ENCODE measurements around the gene CFAP46.

DNA sequence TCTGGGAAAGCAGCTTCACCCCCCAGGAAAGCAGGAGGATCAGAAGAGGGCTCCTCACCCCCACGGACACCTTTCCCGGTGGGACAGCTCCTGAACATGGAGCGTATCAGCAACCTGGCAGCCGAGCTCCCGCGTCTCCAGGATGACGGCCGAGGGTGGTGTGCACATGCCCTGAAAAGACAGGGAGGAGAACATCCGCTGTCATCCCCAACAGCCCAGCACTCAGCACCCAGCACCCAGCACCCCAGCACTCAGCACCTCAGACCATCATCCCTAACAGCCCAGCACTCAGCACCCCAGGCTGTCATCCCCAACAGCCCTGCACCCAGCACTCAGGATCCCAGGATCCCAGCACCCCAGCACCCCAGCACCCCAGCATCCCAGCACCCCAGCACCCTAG is 3.9 kb upstream of the CFAP46 start:
- no peak for TF ChIP-seq POLR2AphosphoS5 (IDR thresholded peaks at IDR 0.05; ENCODE audit: low read depth, low read length)
- TF ChIP-seq SIN3A (IDR thresholded peaks at IDR 0.05; ENCODE audit: borderline replicate concordance, insufficient read depth, low read length): no peak
- TF ChIP-seq, protein P1, sequence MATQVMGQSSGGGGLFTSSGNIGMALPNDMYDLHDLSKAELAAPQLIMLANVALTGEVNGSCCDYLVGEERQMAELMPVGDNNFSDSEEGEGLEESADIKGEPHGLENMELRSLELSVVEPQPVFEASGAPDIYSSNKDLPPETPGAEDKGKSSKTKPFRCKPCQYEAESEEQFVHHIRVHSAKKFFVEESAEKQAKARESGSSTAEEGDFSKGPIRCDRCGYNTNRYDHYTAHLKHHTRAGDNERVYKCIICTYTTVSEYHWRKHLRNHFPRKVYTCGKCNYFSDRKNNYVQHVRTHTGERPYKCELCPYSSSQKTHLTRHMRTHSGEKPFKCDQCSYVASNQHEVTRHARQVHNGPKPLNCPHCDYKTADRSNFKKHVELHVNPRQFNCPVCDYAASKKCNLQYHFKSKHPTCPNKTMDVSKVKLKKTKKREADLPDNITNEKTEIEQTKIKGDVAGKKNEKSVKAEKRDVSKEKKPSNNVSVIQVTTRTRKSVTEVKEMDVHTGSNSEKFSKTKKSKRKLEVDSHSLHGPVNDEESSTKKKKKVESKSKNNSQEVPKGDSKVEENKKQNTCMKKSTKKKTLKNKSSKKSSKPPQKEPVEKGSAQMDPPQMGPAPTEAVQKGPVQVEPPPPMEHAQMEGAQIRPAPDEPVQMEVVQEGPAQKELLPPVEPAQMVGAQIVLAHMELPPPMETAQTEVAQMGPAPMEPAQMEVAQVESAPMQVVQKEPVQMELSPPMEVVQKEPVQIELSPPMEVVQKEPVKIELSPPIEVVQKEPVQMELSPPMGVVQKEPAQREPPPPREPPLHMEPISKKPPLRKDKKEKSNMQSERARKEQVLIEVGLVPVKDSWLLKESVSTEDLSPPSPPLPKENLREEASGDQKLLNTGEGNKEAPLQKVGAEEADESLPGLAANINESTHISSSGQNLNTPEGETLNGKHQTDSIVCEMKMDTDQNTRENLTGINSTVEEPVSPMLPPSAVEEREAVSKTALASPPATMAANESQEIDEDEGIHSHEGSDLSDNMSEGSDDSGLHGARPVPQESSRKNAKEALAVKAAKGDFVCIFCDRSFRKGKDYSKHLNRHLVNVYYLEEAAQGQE (IDR thresholded peaks at IDR 0.05; ENCODE audit: insufficient read depth in 1 of 2, low read depth in 2 of 2, low read length in 2 of 2): no peak
- TF ChIP-seq TAF1 (IDR thresholded peaks at IDR 0.05; ENCODE audit: borderline replicate concordance, insufficient read depth, low read length): no peak
